GM12878 (cell line): ENCODE measurements around the gene TP53I11. TPM values are rescaled to one million over a fixed set of nuclear protein-coding genes. Genes with fewer than 3 reads are reported as not detected.

Source experiments
- ATAC-seq: fragments of 200-7000 bp; cut with Tn5 transposase; 3 replicates; pipeline ENCODE4 v1.9.1; 2020; ENCODE audit warnings: mild to moderate bottlenecking, moderate library complexity
- BruUV-seq: library from RNA; stranded (reverse); fragments of 400-500 nt; replicated peaks from 2 replicates; lab custom pipeline; 2021; lab: Mats Ljungman, UMichigan
- CTCF ChIA-PET: fragments of 300-600 bp; sonication (Branson Sonifier 250); formaldehyde crosslinking; extraction: SDS; loops from one replicate; lab custom pipeline; 2021; ENCODE audit warnings: inconsistent platforms; lab: Yijun Ruan, JAX
- POLR2A ChIA-PET: fragments of 350-600 bp; formaldehyde crosslinking; extraction: SDS; loops from one replicate; lab custom pipeline; 2021; ENCODE audit warnings: inconsistent platforms; lab: Charles Lee
- RAD21 ChIA-PET: fragments of 300-600 bp; sonication (Branson Sonifier 250); formaldehyde crosslinking; loops from one replicate; lab custom pipeline; 2023; ENCODE audit warnings: antibody characterized with exemption; ENCODE audit not compliant: unreplicated experiment; lab: Charles Lee
- SMC1A ChIA-PET: fragments of 300-600 bp; sonication (Branson Sonifier 250); formaldehyde crosslinking; loops from one replicate; lab custom pipeline; 2023; ENCODE audit not compliant: unreplicated experiment, uncharacterized antibody; lab: Charles Lee
- DNase-seq: peaks from one replicate; pipeline ENCODE4 v3.0.0-alpha.2; 2011; ENCODE audit warnings: low read depth, low spot score
- FAIRE-seq: peaks from 3 replicates; lab custom pipeline; 2011; peaks lifted over from hg19 to GRCh38; lab: Jason Lieb, UNC
- H2AFZ ChIP-seq: 2 replicates; pipeline ENCODE4 v1.6.0; 2011; ENCODE audit warnings: low read depth, low read length, control low read depth; ENCODE audit not compliant: control insufficient read depth
- H3K27ac ChIP-seq: 2 replicates; pipeline ENCODE4 v1.5.1; 2011; ENCODE audit warnings: control low read depth; ENCODE audit not compliant: control insufficient read depth, insufficient read depth
- H3K27me3 ChIP-seq, 2 experiments: replicated peaks in 1 of 2; 2 replicates each; pipeline versions ENCODE4 v1.6.0 to v1.6.1; 2011; ENCODE audit warnings: low read length in 1 of 2; ENCODE audit not compliant: control insufficient read depth in 2 of 2, insufficient read depth in 2 of 2
- H3K36me3 ChIP-seq, 2 experiments: 2 replicates each; pipeline ENCODE4 v1.5.1; 2011; ENCODE audit warnings: low read length in 1 of 2; ENCODE audit not compliant: control insufficient read depth in 2 of 2, insufficient read depth in 2 of 2
- H3K4me1 ChIP-seq: 2 replicates; pipeline ENCODE4 v1.6.1; 2011; ENCODE audit warnings: mild to moderate bottlenecking, low read length, moderate library complexity, mixed read lengths; ENCODE audit not compliant: control insufficient read depth, insufficient read depth
- H3K4me2 ChIP-seq: 2 replicates; pipeline ENCODE4 v1.6.0; 2011; ENCODE audit warnings: control low read depth; ENCODE audit not compliant: control insufficient read depth, insufficient read depth
- H3K4me3 ChIP-seq: fragments of 200-600 bp; sonication (generic); 2 replicates; pipeline ENCODE4 v1.5.1; 2016
- H3K79me2 ChIP-seq: 2 replicates; pipeline ENCODE4 v1.6.0; 2011; ENCODE audit warnings: low read length; ENCODE audit not compliant: control insufficient read depth, insufficient read depth
- H3K9ac ChIP-seq: 2 replicates; pipeline ENCODE4 v1.8.0; 2011; ENCODE audit warnings: low read length, control low read depth, mixed read lengths; ENCODE audit not compliant: control insufficient read depth, insufficient read depth
- H3K9me3 ChIP-seq: replicated peaks from 3 replicates; pipeline ENCODE4 v1.5.1; 2011; ENCODE audit warnings: mild to moderate bottlenecking, low read length; ENCODE audit not compliant: control insufficient read depth, insufficient read depth
- H4K20me1 ChIP-seq: 2 replicates; pipeline ENCODE4 v1.6.0; 2011; ENCODE audit not compliant: control insufficient read depth, insufficient read depth
- CREM ChIP-seq: IDR thresholded peaks from 2 replicates; pipeline ENCODE4 v1.6.1; 2014; ENCODE audit warnings: antibody characterized with exemption, low read depth
- CUX1 ChIP-seq: IDR thresholded peaks from 2 replicates; pipeline ENCODE4 v1.6.1; 2012; ENCODE audit warnings: improper control_type of control experiment, low read depth, low read length; ENCODE audit not compliant: insufficient replicate concordance
- DPF2 ChIP-seq: fragments of 450-650 bp; IDR thresholded peaks from 2 replicates; pipeline ENCODE4 v1.6.1; 2017; ENCODE audit warnings: mild to moderate bottlenecking
- HDGF ChIP-seq: fragments of 450-650 bp; IDR thresholded peaks from 2 replicates; pipeline ENCODE4 v1.6.1; 2016; ENCODE audit warnings: antibody characterized with exemption
- KLF5 ChIP-seq: fragments of 450-650 bp; IDR thresholded peaks from 2 replicates; pipeline ENCODE4 v1.6.1; 2014; ENCODE audit warnings: mild to moderate bottlenecking; ENCODE audit not compliant: partially characterized antibody
- RBBP5 ChIP-seq: fragments of 200-600 bp; sonication (generic); conservative IDR thresholded peaks from 2 replicates; pipeline ENCODE4 v1.6.1; 2016
- SMAD5 ChIP-seq: IDR thresholded peaks from 2 replicates; pipeline ENCODE4 v1.6.1; 2016; ENCODE audit warnings: antibody characterized with exemption, low read depth
- SRF ChIP-seq, 2 experiments: IDR thresholded peaks; 2 replicates each; pipeline ENCODE4 v1.6.1; 2011; ENCODE audit warnings: low read depth in 2 of 2, low read length in 2 of 2, mild to moderate bottlenecking in 1 of 2, moderate library complexity in 1 of 2
- WGBS: methylation state at CpG from one replicate; pipeline ENCODE4 v1.1.6; 2016; ENCODE audit warnings: low lambda C conversion rate; ENCODE audit not compliant: insufficient replicate concordance, insufficient coverage; ENCODE audit errors: missing lambda C conversion rate; 5-methylcytosine and 5-hydroxymethylcytosine counted together
- in situ Hi-C: fragments of 300-500 bp; cut with MboI; formaldehyde crosslinking; loops from 9 replicates; pipeline ENCODE4 v1.14.3; 2018; ENCODE audit warnings: mixed read lengths
- intact Hi-C: fragments of 100-400 bp; cut with micrococcal nuclease; formaldehyde crosslinking; loops from one replicate; pipeline ENCODE4 v1.14.2; 2022; ENCODE audit not compliant: unreplicated experiment
- polyA plus RNA-seq, 11 experiments: library from polyadenylated mRNA; depleted of rRNA in 4 of 11; unstranded in 6 of 11; stranded (reverse) in 5 of 11; fragments of >200 nt; fragmentation: Nextera tagmentation in 4 of 11; fragmentation: Illumina TruSeq in 1 of 11; extraction: Ambion mirVana in 4 of 11; extraction: Trizol in 1 of 11; gene quantifications; 1 replicate in 1 of 11; 2 replicates in 10 of 11; pipeline versions ENCODE4 v1.2.1 to v1.2.3, GENCODE V29; 2011 to 2016; ENCODE audit warnings: inconsistent platforms in 2 of 11, missing spikeins in 2 of 11, low read depth in 1 of 11
- total RNA-seq, 4 experiments: library from RNA; depleted of rRNA in 3 of 4; stranded (reverse); fragments of >200 nt in 3 of 4; fragmentation: Illumina TruSeq in 1 of 4; extraction: Trizol in 1 of 4; gene quantifications; 2 replicates each; pipeline versions ENCODE4 v1.2.1 to v1.2.3, GENCODE V29; 2013 to 2021
- TF ChIP-seq, protein P1 (sequence below): fragments of 450-650 bp; IDR thresholded peaks from 2 replicates; pipeline ENCODE4 v1.6.1; 2017; ENCODE audit warnings: mild to moderate bottlenecking

Gene TP53I11
- total and polyA plus RNA-seq, 10 of the 15 experiments (the other 5 are each of a cell fraction or from before 2014, with no cell fraction given), result 0.03 to 0.28 (median 0.17) TPM; not detected in 3

DNA sequence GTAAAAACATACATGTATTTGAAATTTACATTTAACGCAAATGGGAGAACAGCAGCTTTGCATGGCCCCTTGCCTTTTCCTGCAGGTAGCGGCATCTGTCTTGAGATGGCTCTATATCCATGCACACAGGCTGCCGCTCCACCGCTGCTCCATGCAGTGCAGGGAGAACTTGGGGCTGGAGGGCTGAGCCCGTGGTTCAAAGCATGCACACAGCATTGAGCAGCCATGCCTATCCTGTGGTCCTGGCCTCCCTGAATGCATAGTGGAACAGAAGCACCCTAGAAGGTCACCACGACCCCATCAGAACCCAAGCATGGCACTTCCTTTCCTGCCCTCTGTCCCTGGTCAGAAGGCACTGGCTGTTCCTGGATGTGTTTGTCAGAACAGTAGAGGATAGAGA, 35.0 kb upstream of the TP53I11 start:
- H3K79me2 ChIP-seq, result no peaks in the 10 kb centered on the region
- H4K20me1 ChIP-seq, result no peaks in the 10 kb centered on the region
- peaks cover 0 to 7% of the 10 kb centered on the region in 2 experiments; a peak in 2 of 4 replicates for H3K27me3 ChIP-seq
- SMC1A ChIA-PET, result no interaction called here
- H3K4me2 ChIP-seq, result no peak overlapping the region
- no peak overlapping the region for H2AFZ ChIP-seq
- TF ChIP-seq SRF (IDR thresholded peaks at IDR 0.05; ENCODE audit: low read depth in 2 of 2, low read length in 2 of 2), result no peak
- TF ChIP-seq DPF2, result no peak
- no peak for TF ChIP-seq CUX1
- TF ChIP-seq HDGF, result no peak
- no peak for TF ChIP-seq RBBP5
- TF ChIP-seq KLF5, result no peak
- no peak for TF ChIP-seq SMAD5
- no peak for TF ChIP-seq CREM
- TF ChIP-seq, protein P1, sequence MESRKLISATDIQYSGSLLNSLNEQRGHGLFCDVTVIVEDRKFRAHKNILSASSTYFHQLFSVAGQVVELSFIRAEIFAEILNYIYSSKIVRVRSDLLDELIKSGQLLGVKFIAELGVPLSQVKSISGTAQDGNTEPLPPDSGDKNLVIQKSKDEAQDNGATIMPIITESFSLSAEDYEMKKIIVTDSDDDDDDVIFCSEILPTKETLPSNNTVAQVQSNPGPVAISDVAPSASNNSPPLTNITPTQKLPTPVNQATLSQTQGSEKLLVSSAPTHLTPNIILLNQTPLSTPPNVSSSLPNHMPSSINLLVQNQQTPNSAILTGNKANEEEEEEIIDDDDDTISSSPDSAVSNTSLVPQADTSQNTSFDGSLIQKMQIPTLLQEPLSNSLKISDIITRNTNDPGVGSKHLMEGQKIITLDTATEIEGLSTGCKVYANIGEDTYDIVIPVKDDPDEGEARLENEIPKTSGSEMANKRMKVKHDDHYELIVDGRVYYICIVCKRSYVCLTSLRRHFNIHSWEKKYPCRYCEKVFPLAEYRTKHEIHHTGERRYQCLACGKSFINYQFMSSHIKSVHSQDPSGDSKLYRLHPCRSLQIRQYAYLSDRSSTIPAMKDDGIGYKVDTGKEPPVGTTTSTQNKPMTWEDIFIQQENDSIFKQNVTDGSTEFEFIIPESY, result no peak
- TF ChIP-seq, all 136 proteins: peak for 0
- CTCF ChIA-PET, result no interaction called here
- no peak for ATAC-seq
- no peak for DNase-seq
- H3K36me3 ChIP-seq, result no peaks in the 10 kb centered on the region
- intact Hi-C loops (no loop called here), in situ Hi-C loops (no loop called here)
- no peak overlapping the region for H3K27ac ChIP-seq
- H3K9ac ChIP-seq, result no peak overlapping the region
- POLR2A ChIA-PET, result no interaction called here
- H3K9me3 ChIP-seq, result no peaks in the 10 kb centered on the region
- no peak overlapping the region for H3K4me3 ChIP-seq
- H3K4me1 ChIP-seq, result no peaks in the 10 kb centered on the region; the same call in 1 of the 2 replicates
- WGBS, result 50% methylated on average over 6 of the region's 6 CpGs
- RAD21 ChIA-PET, result no interaction called here
- FAIRE-seq, result no peak
- BruUV-seq, result no TSS peak
